Kidney capillary endothelial cell (primary cell): Measurements from ENCODE around the gene TNK2.
"Not testable (repeated sequence)": the region's sequence is repeated elsewhere in the genome, so short reads cannot be mapped to it uniquely, and the experiment has no call there.

ENCODE experiments used
- DNase-seq: peaks from one replicate; pipeline ENCODE4 v3.0.0-alpha.2; 2018; ENCODE audit warnings: low spot score

TNK2 gene

DNA sequence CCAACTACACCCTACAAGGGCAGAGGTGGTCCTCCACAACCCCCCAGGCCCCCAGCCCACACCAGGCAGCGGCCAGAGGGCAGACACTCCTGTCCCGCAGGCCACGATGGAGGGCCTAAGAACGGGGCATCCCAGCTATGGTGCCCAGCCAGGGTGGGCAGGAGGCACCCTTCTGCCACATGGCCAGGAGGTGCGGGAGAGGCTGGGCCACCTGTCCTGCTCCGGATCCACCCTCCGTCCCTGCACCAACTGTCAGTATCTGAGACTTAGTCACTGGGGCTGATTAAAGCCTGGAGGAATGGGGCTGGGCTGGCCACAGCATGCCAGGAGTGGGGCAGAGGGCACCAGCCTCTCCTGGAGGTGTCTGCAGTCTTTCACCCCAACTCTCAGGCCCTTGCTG lies 37.9 kb downstream of the TNK2 start:
- DNase-seq: no peak

- DNase-seq: no peak
These were observed 38.8 kb downstream of the TNK2 start for GRCh38 chr3:195869413-195870001.

DNA sequence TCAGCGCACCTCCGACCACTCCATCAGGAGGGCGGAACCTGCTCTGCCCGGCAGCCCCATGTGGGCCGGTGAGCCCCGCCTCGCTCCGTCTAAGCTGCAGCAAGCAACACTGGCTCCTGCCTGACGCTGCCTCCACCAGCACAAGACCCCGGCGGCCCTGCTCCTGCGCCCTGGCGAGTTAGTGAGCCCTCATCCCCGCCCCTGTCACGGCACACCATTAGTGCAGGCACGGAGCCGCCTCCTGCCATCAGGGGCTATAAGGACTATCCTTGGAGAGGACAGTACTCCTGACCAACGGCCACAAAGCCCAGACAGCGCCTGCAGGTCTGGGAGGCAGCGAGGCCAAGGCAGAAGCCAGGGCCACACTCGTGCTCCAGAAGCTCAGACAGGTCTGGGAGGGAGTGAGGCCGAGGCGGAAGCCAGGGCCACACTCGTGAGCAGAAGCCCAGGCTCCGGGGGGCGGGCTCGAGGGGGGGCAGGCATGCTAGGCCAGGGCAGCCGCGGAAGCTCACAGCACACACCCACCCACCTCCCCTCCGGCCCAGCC lies 39.4 kb downstream of the TNK2 start:
- no peak for DNase-seq

DNA sequence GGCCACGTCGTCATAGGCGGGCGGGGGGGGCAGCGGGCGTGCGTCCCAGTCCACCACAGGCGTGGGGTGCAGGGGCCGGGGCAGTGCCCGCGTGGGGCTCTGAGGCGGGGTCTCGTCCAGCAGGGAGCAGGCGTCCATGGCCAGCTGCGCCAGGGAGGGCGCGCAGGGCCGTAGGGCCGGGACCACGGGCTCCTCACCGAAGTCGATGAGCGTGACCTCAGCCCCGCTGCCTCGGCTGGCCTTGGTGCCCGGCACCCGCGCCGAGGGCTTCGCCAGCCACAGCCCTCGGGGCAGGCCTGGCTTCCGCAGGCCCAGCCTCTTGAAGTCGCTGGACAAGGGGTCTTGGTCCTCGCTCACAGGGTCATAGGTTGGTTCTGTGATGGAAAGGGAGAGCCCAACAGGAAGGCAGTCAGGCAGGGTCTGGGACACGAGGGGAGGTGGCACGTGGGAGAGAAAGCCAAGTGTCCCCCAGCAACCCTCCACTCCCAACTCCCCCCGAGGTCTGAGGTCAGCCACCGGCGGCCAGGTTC lies 40.0 kb downstream of the TNK2 start:
- no peak for DNase-seq

DNA sequence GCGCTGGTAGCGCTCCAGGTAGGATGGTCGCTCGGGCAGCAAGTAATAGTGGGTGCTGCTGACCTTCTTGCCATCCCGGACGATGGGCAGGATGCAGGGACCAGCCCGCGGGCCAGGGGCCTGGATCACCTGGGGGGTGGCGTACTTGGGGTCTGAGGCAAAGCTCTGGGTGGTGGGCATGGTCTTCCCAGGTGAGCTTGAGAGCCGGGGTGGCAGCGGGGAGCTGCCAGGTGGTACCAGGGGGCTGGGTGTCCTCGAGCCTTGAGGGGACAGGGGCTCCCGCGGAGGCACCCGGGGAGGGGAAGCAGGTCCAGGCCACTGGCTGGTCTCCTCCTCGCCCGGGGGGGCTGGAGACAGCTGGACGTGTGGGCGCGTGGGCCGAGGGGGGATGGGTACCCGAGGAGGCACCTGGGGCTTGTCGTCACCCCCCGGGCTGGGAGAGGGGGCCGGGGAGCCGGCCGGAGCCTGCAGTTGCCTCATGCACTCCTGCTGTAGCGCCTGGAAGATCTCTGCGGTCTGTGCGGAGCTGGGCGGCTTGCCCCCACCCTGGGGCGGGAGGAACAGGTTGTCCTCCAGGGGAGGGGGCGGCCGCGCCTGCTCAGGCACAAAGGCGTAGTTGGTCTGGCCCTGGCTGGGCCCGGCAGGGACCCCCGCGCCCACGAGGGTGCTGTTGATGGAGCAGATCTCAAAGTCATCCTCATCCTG lies 40.6 kb downstream of the TNK2 start:
- no peak for DNase-seq

DNA sequence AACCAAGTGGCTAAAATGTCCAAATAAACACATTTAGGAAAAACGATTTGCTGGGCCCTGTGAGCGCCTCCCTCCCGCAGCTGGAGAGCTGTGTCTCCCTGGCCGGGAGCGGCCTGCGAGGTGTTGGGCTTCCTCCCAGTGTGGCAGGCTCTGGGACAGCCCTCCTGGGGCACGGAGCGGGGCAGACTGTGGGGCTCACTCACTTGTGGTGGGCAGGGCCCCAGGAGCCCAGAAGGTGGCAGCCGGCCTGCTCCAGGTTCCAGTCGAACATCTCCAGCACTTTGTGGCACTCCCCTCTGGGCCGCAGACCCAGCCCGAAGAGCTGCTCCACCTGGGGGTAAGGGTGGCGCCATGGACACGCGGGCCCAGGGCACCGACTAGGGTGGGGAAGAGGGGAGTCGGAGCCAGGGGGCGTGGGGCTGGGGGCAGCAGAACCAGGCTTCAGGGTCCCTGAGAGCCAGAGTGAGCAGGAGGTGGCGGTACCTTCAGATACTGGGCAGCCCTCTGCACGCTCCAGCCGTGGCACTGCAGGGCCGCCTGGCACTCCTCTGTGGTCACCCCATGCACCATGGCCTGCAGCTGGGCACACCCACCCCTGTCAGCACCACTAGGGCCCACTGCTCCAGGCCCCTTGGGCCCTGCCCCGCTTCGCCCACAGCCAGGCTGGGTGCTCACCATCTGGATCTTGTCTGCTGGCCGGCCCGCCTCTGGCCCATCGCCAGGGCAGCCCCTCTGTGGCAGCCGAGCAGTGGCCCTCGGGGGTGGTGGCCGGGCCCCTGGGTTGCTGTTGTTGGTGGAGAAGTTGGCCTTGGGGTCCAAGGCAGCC lies 41.5 kb downstream of the TNK2 start:
- DNase-seq: no peak

DNA sequence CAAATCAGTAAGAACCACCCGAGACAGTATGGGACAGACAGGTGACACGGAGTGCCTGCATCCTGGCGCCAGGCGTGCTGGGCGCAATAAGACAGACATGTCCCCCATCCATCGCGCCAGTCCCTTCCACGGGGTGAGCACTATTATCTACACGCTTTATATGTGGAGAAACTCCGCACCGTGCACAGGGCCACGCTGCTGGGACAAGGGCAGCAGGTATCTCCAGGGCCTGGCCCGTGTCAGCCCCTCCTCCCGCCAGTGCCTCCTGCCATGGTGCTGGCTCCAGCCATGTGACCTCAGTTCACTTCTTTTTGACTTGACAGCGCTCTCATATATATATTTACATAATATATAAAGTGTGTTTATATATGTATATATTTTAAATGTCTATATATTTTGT lies 42.6 kb downstream of the TNK2 start:
- DNase-seq: no peak

GRCh38 chr3:195863121-195864061 lies 45.0 kb downstream of the TNK2 start:
- peak; percentile 89 for DNase-seq

DNA sequence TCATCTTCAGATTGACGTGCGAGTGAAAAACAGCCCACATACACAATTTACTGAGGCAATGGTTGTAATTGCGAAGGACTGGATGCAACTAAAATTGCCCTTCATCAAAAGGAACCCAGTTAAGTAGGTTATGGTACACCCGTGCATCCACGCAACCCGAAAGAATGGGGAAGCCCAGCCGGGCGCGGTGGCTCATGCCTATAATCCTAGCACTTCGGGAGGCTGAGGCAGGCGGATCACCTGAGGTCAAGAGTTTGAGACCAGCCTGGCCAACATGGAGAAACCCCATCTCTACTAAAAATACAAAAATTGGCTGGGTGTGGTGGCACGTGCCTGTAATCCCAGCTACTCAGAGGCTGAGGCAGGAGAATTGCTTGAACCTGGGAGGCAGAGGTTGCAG lies 46.0 kb downstream of the TNK2 start:
- not testable (repeated sequence) for DNase-seq

GRCh38 chr3:195860456-195860855 lies 47.9 kb downstream of the TNK2 start:
- no peak for DNase-seq

- DNase-seq: no peak
These were observed 48.4 kb downstream of the TNK2 start for GRCh38 chr3:195859846-195860411.

- peak; percentile 51 for DNase-seq
These were observed 49.1 kb downstream of the TNK2 start for GRCh38 chr3:195859061-195859845.

DNA sequence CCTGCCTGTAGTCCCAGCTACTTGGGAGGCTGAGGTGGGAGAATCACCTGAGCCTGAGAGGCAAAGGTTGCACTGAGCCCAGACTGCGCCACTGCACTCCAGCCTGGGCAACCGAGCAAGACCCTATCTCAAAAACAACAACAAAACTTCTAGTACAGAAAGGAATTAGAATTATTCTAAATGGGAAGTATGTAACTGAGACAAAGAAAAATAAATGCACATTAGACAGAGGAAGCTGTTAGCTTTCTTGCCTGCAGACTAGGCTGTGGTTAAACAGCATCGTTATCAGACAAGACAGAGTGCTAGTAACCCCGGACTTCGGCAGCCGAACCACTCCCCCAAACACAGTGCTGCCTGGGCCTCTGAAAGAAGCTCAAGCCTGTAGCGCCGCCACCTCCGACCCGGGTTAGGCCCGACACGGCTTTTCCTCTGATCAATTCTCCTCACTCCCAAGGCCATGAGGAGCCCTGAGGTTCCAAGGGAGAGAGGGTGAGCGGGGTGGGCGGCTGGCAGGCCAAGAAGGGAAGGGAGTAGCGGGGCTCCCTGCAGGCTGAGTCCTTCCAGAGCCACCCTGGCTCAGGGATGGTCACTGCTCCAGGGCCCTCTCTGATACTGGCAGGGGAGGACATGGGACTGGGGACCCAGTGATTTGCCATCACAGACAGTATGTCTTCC lies 51.8 kb downstream of the TNK2 start:
- no peak for DNase-seq

DNA sequence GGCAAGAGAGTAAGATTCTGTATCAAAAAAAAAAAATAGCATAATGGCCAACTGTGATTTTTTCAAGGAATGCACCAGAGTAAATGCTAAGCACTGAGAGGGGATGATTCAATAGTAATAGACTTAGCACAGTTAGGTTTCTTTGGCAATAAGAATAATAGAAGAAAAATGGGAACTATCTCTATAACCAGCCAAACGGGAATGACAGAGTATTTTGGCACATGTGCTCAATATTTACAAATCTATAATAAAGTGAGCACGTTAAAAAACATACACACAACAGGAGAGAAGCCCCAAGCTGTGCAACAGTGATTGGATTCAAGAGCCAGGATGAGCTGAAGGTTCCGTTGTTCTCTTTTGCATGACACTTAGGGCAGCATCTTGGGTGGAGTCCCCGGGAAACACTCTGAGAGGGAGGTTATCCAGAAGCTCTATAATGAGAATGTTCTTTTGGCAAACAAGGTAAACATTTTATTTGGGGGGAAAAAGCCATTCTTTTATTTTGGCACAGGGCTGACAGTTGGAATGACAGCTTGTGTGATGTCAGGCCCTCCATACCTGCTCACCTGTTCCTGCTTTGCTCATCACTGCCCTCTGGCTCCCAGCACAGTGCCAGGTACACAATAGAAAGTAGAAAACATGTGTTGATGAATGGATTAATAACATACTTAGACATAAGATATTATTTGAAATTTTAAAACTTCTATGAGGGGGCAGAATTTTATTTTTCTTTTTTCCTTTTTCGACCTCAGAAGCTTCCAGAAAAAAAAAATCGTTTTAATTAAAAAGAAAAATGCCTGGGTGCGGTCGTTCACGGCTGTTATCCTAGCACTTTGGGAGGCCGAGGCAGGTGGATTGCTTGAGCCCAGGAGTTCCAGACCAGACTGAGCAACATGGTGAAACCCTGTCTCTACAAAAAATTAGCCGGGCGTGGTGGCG lies 52.6 kb downstream of the TNK2 start:
- DNase-seq: no peak

DNA sequence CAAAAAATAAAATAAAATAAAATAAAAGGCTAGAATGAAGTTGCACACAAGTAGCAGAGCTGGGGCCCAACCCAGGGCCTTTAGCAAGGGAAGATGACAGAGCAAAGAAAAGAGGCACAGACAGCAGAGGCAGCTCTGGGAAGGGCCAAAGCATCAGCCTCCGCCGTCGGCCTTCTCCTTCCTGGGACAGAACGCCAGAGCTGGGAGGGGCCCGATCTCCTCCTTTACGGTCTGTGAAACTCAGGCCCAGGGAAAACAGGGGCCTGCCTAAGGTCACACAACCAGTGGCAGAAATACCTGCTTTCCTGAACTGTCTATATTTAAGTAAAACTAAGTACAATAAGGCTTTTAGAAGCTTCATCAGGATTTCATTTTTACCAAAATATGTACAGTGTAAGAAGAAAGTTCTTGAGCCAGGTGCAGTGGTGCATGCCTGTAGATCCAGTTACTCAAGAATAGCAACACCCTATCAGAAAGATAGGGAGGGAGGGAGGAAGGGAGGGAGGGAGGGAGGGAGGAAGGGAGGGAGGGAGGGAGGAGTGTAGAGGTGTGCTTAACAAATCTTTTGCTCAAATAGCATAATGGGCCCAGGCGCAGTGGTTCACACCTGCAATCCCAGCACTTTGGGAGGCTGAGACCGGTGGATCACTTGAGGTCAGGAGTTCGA lies 53.6 kb downstream of the TNK2 start:
- no peak for DNase-seq

DNA sequence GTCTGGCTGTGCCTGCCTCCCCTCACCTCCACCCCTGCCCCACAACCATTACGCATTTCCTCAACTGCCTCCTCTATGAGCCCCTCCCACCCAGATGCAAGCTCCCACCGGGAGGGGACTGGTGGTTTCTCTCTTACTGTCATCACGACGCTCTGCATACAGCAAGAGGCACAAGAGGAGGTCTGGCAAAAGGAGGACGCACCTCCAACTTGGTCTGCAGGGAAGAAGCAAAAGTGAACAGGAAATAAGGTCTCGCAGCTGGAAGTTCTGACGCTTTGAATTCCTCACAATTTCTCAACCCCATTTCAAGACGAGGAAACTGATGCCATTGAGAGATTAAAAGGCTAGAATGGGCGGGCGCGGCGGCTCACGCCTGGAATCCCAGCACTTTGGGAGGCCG lies 54.4 kb downstream of the TNK2 start:
- DNase-seq: no peak

- DNase-seq: no peak
These were observed 55.3 kb downstream of the TNK2 start for GRCh38 chr3:195853036-195853435.
